Esophagus squamous epithelium (tissue), 5 donors: ENCODE data around the gene DDI2. TPM values are rescaled to one million over a fixed set of nuclear protein-coding genes. Genes with fewer than 3 reads are reported as not detected.

Source experiments
- DNase-seq: peaks from one replicate; lab custom pipeline; 2025; lab: John Stamatoyannopoulos, UW
- H3K27ac ChIP-seq, 4 donors: fragments of 200-600 bp; sonication (generic); one replicate each; pipeline ENCODE4 v1.5.1; 2016 to 2019; ENCODE audit warnings: mild to moderate bottlenecking in 1 of 4
- H3K27me3 ChIP-seq, 4 donors: fragments of 200-600 bp; sonication (generic); 1 replicate in 3 of 4; 2 replicates in 1 of 4; pipeline versions ENCODE4 v1.5.1 to v1.6.0; 2017 to 2021; ENCODE audit warnings: antibody characterized with exemption in 1 of 4
- H3K36me3 ChIP-seq, 3 donors: fragments of 200-600 bp; sonication (generic); one replicate each; pipeline ENCODE4 v1.5.1; 2016 to 2019
- H3K4me1 ChIP-seq, 3 donors: fragments of 200-600 bp; sonication (generic); one replicate each; pipeline ENCODE4 v1.5.1; 2017 to 2019
- H3K4me3 ChIP-seq, 4 donors: fragments of 200-600 bp; sonication (generic); 1 replicate in 3 of 4; 2 replicates in 1 of 4; pipeline ENCODE4 v1.5.1; 2016 to 2019; ENCODE audit warnings: mild to moderate bottlenecking in 2 of 4, moderate library complexity in 1 of 4
- H3K9me3 ChIP-seq, 3 donors: fragments of 200-600 bp; sonication (generic); one replicate each; pipeline ENCODE4 v1.5.1; 2016 to 2019
- POLR2A ChIP-seq, 4 donors: fragments of 450-650 bp; IDR thresholded peaks; one replicate each; pipeline ENCODE4 v1.6.1; 2017; ENCODE audit warnings: antibody characterized with exemption in 4 of 4, mild to moderate bottlenecking in 4 of 4, moderate library complexity in 3 of 4
- WGBS, 2 donors: methylation state at CpG; one replicate each; pipeline ENCODE4 v1.1.5; 2018; 5-methylcytosine and 5-hydroxymethylcytosine counted together
- intact Hi-C: fragments of 100-400 bp; cut with DNase I; formaldehyde crosslinking; loops from one replicate; pipeline ENCODE4 v1.15.0; 2022
- total RNA-seq, 4 donors: library from RNA; depleted of rRNA; stranded (reverse); fragments of >200 nt; gene quantifications; one replicate each; pipeline ENCODE4 v1.1.0, GENCODE V29; 2016
- TF ChIP-seq, protein P1 (sequence below), 6 experiments: fragments of 450-650 bp in 4 of 6; fragments of 200-600 bp in 2 of 6; sonication (generic) in 2 of 6; IDR thresholded peaks; one replicate each; pipeline ENCODE4 v1.5.1; 2016 to 2019; ENCODE audit warnings: antibody characterized with exemption in 6 of 6, mild to moderate bottlenecking in 4 of 6, moderate library complexity in 4 of 6
- donor health status: DM: yes; HTN: yes; CAD: no.

The DDI2 gene
- total RNA-seq, 4 donors from 2014 or later: 20.6 to 62.9 (median 48.3) TPM

GRCh38 chr1:15660151-15660550, 42.9 kb downstream of the DDI2 start:
- intact Hi-C loops: no loop called here
- peaks cover 14 to 94% (median 14%) of the 10 kb centered on the region in 3 donors for H3K36me3 ChIP-seq
- WGBS, 2 donors: 92 to 100% methylated on average over 3 of the region's 3 CpGs

DNA sequence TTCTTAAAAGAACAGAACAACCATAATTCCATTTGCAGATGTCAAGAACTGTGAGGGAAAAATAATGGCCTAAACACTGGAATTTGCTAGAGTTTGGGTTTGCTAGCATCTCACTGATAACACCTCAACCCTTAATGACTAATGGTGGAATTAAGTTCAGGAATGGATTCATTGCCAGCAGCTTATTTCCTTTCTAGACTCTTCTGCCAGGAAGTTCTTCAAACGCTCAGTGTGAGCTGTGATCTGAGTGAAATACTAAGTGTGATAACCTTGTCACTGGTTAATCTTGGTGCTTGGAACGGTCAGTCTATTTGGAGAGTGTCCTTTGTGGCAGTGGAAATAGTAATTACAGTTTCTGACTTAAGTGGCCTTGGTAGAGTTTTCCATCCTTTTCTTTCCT, 45.2 kb downstream of the DDI2 start:
- DNase-seq: no peak

More at GRCh38 chr1:15660151-15660550, 42.9 kb downstream of the DDI2 start:
- no peak overlapping the region for H3K27ac ChIP-seq
- no peaks in the 10 kb centered on the region for H3K9me3 ChIP-seq
- H3K27me3 ChIP-seq: no peaks in the 10 kb centered on the region
- no peak overlapping the region for H3K4me3 ChIP-seq
- TF ChIP-seq POLR2A (IDR thresholded peaks at IDR 0.05): no peak
- TF ChIP-seq, protein P1, sequence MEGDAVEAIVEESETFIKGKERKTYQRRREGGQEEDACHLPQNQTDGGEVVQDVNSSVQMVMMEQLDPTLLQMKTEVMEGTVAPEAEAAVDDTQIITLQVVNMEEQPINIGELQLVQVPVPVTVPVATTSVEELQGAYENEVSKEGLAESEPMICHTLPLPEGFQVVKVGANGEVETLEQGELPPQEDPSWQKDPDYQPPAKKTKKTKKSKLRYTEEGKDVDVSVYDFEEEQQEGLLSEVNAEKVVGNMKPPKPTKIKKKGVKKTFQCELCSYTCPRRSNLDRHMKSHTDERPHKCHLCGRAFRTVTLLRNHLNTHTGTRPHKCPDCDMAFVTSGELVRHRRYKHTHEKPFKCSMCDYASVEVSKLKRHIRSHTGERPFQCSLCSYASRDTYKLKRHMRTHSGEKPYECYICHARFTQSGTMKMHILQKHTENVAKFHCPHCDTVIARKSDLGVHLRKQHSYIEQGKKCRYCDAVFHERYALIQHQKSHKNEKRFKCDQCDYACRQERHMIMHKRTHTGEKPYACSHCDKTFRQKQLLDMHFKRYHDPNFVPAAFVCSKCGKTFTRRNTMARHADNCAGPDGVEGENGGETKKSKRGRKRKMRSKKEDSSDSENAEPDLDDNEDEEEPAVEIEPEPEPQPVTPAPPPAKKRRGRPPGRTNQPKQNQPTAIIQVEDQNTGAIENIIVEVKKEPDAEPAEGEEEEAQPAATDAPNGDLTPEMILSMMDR (IDR thresholded peaks at IDR 0.05): no peak
- no peaks in the 10 kb centered on the region for H3K4me1 ChIP-seq
- no peak for DNase-seq

GRCh38 chr1:15663925-15664324, 46.7 kb downstream of the DDI2 start:
- 92 to 97% methylated on average over 3 of the region's 3 CpGs for WGBS, 2 donors
- no peak for DNase-seq
- intact Hi-C loops: no loop called here

More for the DNA sequence above, 45.2 kb downstream of the DDI2 start:
- H3K27me3 ChIP-seq: no peaks in the 10 kb centered on the region
- intact Hi-C loops: no loop called here
- no peak for TF ChIP-seq POLR2A (IDR thresholded peaks at IDR 0.05)
- TF ChIP-seq, protein P1 (IDR thresholded peaks at IDR 0.05): no peak
- WGBS, 2 donors: 77 to 78% methylated on average over 2 of the region's 2 CpGs
- H3K9me3 ChIP-seq: no peaks in the 10 kb centered on the region
- H3K36me3 ChIP-seq: peaks cover 6 to 71% (median 14%) of the 10 kb centered on the region in 3 donors
- no peak overlapping the region for H3K4me3 ChIP-seq
- H3K27ac ChIP-seq: no peak overlapping the region
- H3K4me1 ChIP-seq: no peaks in the 10 kb centered on the region

GRCh38 chr1:15667362-15667761, 50.1 kb downstream of the DDI2 start:
- TF ChIP-seq, protein P1 (IDR thresholded peaks at IDR 0.05): no peak
- no peak for TF ChIP-seq POLR2A (IDR thresholded peaks at IDR 0.05)
- WGBS, 2 donors: 87 to 89% methylated on average over 7 of the region's 7 CpGs

More at GRCh38 chr1:15663925-15664324, 46.7 kb downstream of the DDI2 start:
- Histone ChIP-seq H3K9me3 (no peaks in the 10 kb centered on the region), H3K27me3 (no peaks in the 10 kb centered on the region), H3K36me3 (peaks cover 5 to 57% (median 14%) of the 10 kb centered on the region in 3 donors), H3K4me3 (no peak overlapping the region), H3K4me1 (no peaks in the 10 kb centered on the region), H3K27ac (no peak overlapping the region)
- no peak for TF ChIP-seq POLR2A (IDR thresholded peaks at IDR 0.05)
- TF ChIP-seq, protein P1 (IDR thresholded peaks at IDR 0.05): no peak

GRCh38 chr1:15668089-15668754, 51.0 kb downstream of the DDI2 start:
- Histone ChIP-seq H3K9me3 (no peaks in the 10 kb centered on the region), H3K36me3 (peaks cover 0 to 23% (median 0%) of the 10 kb centered on the region in 3 donors), H3K27ac (no peak overlapping the region), H3K27me3 (no peaks in the 10 kb centered on the region), H3K4me1 (no peaks in the 10 kb centered on the region), H3K4me3 (no peak overlapping the region)
- DNase-seq: no peak
- intact Hi-C loops: no loop called here
- WGBS, 2 donors: 78% methylated on average over 5 of the region's 5 CpGs
- TF ChIP-seq POLR2A (IDR thresholded peaks at IDR 0.05): no peak
- TF ChIP-seq, protein P1 (IDR thresholded peaks at IDR 0.05): no peak

More at GRCh38 chr1:15667362-15667761, 50.1 kb downstream of the DDI2 start:
- Histone ChIP-seq H3K9me3 (no peaks in the 10 kb centered on the region), H3K36me3 (peaks cover 0 to 26% (median 0%) of the 10 kb centered on the region in 3 donors), H3K27me3 (no peaks in the 10 kb centered on the region), H3K27ac (no peak overlapping the region), H3K4me1 (no peaks in the 10 kb centered on the region), H3K4me3 (no peak overlapping the region)
- no peak for DNase-seq
- intact Hi-C loops: no loop called here
